ENCODE results near the gene PPP1R12B.
"Not testable (repeated sequence)": the region's sequence is repeated elsewhere in the genome, so short reads cannot be mapped to it uniquely, and the experiment has no call there.

Gene PPP1R12B

DNA sequence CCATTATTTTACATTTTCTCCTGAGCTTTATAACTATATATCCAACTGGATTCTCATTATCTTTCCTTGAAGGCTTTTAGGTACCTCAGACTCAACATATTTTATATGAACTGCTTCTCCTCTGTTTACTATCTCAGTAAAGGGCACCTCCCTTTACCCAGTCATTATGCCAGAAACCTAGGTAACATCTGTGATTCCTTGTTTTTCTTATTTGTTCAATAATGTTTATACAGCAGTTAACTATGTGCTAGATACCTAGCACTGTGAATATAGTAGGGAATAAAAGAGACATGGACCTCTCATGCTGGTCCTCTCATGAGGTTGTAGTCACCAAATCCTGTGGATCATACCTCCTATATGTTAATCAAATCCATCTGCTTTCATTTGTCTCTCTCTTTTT, 25.6 kb downstream of the PPP1R12B start:
- no peaks in the 10 kb centered on the region for H3K36me3 ChIP-seq (ENCODE audit: control insufficient read depth in 2 of 2, insufficient read depth in 1 of 2, low read length in 2 of 2)
- H3K4me1 ChIP-seq (ENCODE audit: control insufficient read depth, insufficient read depth, low read length) = no peaks in the 10 kb centered on the region
- CTCF ChIA-PET = no interaction called here
- POLR2A ChIA-PET = no interaction called here
- H3K4me3 ChIP-seq (ENCODE audit: low read depth, low read length) = no peak overlapping the region
- no peak overlapping the region for H3K27ac ChIP-seq (ENCODE audit: extremely low read depth, low read depth, low read length)
- no peaks in the 10 kb centered on the region for H3K9me3 ChIP-seq (ENCODE audit: control insufficient read depth, insufficient read depth, low read depth, low read length)
- TF ChIP-seq CTCF (tag by site-specific recombination; IDR thresholded peaks at IDR 0.05) (no peak), ZNF169 (tag by site-specific recombination; IDR thresholded peaks at IDR 0.05) (no peak), ZNF670 (tag by site-specific recombination; IDR thresholded peaks at IDR 0.05; ENCODE audit: low read depth) (no peak), YY1 (tag by site-specific recombination; IDR thresholded peaks at IDR 0.05) (no peak), PRDM6 (tag by site-specific recombination; IDR thresholded peaks at IDR 0.05) (no peak), TRIM28 (IDR thresholded peaks at IDR 0.05; ENCODE audit: borderline replicate concordance, low read length) (no peak), GFI1B (tag by site-specific recombination; IDR thresholded peaks at IDR 0.05) (no peak), ZNF311 (tag by site-specific recombination; IDR thresholded peaks at IDR 0.05; ENCODE audit: borderline replicate concordance) (no peak), ZNF830 (tag by site-specific recombination; IDR thresholded peaks at IDR 0.05; ENCODE audit: low read depth) (no peak), ZNF362 (tag by site-specific recombination; IDR thresholded peaks at IDR 0.05) (no peak), ZFP69B (tag by site-specific recombination; IDR thresholded peaks at IDR 0.05) (no peak), ZNF701 (tag by site-specific recombination; IDR thresholded peaks at IDR 0.05) (no peak), ZNF654 (tag by site-specific recombination; IDR thresholded peaks at IDR 0.05; ENCODE audit: low read depth) (no peak), MEIS1 (CRISPR knock-in tag; IDR thresholded peaks at IDR 0.05; ENCODE audit: borderline replicate concordance) (no peak), ZSCAN30 (tag by site-specific recombination; IDR thresholded peaks at IDR 0.05) (no peak), EGR2 (tag by site-specific recombination; IDR thresholded peaks at IDR 0.05; ENCODE audit: low read depth) (no peak), ZNF621 (tag by site-specific recombination; IDR thresholded peaks at IDR 0.05) (no peak), ZNF223 (tag by site-specific recombination; IDR thresholded peaks at IDR 0.05) (no peak)
- TF ChIP-seq, protein P1, sequence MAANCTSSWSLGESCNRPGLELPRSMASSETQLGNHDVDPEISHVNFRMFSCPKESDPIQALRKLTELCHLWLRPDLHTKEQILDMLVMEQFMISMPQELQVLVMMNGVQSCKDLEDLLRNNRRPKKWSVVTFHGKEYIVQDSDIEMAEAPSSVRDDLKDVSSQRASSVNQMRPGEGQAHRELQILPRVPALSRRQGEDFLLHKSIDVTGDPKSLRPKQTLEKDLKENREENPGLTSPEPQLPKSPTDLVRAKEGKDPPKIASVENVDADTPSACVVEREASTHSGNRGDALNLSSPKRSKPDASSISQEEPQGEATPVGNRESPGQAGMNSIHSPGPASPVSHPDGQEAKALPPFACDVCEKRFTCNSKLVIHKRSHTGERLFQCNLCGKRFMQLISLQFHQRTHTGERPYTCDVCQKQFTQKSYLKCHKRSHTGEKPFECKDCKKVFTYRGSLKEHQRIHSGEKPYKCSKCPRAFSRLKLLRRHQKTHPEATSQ (tag by site-specific recombination; IDR thresholded peaks at IDR 0.05) = no peak
- TF ChIP-seq, protein P2, sequence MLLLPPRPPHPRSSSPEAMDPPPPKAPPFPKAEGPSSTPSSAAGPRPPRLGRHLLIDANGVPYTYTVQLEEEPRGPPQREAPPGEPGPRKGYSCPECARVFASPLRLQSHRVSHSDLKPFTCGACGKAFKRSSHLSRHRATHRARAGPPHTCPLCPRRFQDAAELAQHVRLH (tag by site-specific recombination; IDR thresholded peaks at IDR 0.05) = no peak

- H3K36me3 ChIP-seq (ENCODE audit: control insufficient read depth in 2 of 2, insufficient read depth in 1 of 2, low read length in 2 of 2); H3K9me3 ChIP-seq (ENCODE audit: control insufficient read depth, insufficient read depth, low read depth, low read length); POLR2A ChIA-PET; H3K4me1 ChIP-seq (ENCODE audit: control insufficient read depth, insufficient read depth, low read length); H3K27ac ChIP-seq (ENCODE audit: extremely low read depth, low read depth, low read length); H3K4me3 ChIP-seq (ENCODE audit: low read depth, low read length); CTCF ChIA-PET: not testable (repeated sequence)
These were observed 26.7 kb downstream of the PPP1R12B start for GRCh38 chr1:202375175-202375574.
